M059J (cell line): ENCODE results near the gene TSPAN18. TPM values are rescaled to one million over a fixed set of nuclear protein-coding genes. Genes with fewer than 3 reads are reported as not detected.

Source experiments
- DNase-seq: peaks from one replicate; pipeline ENCODE4 v3.0.0-alpha.2; 2012; ENCODE audit warnings: low read depth
- total RNA-seq: library from RNA; depleted of rRNA; stranded (reverse); fragments of >200 nt; shearing (Covaris generic); gene quantifications from 2 replicates; pipeline ENCODE4 v1.2.3, GENCODE V29; 2014

The TSPAN18 gene
- total RNA-seq, 1 experiment from 2014 or later: 1.1 TPM

- no peak for DNase-seq
These were observed 188.9 kb downstream of the TSPAN18 start for GRCh38 chr11:44915621-44916020.

DNA sequence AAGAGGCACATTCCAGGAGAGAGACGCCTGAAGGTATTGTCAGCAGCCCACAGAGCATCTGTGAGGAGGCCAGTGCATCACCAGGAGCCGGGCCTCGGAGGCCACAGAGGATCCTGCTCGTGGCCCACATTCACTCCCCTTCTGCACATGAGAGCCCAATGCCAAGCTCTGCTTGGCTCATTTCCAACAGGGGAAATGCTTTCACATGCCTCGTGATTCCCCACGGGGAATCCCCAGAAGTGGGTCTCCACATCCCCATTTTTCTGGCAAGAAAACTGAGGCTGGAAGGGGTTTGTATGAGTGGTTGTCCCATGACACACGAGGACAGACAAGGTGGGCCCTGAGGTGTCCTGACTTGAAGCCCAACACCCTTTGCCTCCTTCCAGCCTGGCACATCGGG, 189.6 kb downstream of the TSPAN18 start:
- no peak for DNase-seq

DNA sequence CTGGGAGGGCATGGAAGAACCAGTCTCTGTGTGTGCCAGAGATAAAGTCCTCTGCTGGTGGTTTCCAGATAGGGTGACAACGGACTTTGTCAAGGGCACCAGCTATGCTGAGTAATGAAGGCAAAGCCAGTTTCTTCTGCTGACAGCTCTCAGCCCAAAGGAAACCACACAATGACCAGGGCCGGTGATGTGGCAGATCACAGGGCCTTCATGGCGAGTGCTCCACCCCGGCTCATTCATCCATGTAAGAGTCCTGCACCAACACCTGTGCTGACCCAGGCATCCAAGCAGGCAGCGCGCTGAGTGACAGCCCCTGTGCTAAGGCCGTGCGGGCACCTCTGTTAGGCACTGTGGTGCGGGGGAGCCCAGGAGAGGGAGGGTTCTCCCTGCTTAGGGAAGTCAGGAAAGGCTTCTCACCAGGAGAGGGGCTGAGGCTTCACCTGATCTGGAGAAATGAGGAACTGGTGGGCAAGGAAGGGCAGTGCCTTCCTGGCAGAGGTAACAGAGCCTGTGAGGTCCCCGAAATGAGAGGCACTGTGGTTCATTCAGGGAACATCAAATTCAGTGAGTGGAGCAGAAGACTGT, 190.1 kb downstream of the TSPAN18 start:
- peak; percentile 58 for DNase-seq

GRCh38 chr11:44917741-44918140, 191.0 kb downstream of the TSPAN18 start:
- no peak for DNase-seq

GRCh38 chr11:44920451-44920850, 193.7 kb downstream of the TSPAN18 start:
- no peak for DNase-seq

GRCh38 chr11:44923115-44923514, 196.4 kb downstream of the TSPAN18 start:
- no peak for DNase-seq

DNA sequence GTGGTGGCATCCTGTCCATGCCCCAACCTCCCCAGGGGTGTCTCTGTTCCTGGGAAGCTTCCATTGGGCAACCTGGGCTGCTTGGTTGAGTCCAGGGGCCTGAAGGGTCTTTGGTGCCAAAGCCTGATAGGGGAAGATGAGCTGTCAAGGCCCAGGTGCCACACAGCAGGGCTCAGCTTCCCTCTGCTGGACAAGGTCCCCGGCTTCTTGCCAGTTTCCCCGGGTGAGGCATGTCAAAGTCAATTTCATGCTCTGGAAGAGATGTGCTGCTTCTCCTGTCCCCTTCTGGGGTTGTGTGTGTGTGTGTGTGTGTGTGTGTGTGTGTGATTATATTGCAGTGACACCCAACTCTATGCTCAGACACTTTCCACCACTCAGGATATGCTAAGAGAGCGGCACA, 197.0 kb downstream of the TSPAN18 start:
- no peak for DNase-seq

GRCh38 chr11:44926036-44926435, 199.3 kb downstream of the TSPAN18 start:
- no peak for DNase-seq

- DNase-seq: peak; percentile 75
These were observed 200.5 kb downstream of the TSPAN18 start for GRCh38 chr11:44927174-44927661.

DNA sequence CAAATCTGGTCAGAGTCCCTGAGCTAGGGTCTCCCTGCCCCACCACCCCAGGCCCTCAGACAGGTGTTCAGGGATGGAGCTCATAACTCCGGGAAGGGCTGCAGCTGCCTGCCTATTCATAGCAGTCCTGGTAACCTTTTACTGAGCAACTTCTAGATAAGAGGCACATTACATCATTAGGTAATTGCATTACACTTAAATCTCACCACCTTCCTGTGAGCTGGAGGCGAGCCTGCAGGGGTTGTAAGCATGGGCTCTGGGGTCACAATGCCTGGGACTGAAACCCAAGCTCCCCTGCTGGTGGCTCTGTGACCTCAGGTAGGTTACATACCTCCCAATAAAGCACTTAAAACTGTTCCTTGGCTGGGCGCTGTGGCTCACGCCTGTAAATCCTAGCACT, 201.4 kb downstream of the TSPAN18 start:
- no peak for DNase-seq

GRCh38 chr11:44928816-44929215, 202.1 kb downstream of the TSPAN18 start:
- no peak for DNase-seq

DNA sequence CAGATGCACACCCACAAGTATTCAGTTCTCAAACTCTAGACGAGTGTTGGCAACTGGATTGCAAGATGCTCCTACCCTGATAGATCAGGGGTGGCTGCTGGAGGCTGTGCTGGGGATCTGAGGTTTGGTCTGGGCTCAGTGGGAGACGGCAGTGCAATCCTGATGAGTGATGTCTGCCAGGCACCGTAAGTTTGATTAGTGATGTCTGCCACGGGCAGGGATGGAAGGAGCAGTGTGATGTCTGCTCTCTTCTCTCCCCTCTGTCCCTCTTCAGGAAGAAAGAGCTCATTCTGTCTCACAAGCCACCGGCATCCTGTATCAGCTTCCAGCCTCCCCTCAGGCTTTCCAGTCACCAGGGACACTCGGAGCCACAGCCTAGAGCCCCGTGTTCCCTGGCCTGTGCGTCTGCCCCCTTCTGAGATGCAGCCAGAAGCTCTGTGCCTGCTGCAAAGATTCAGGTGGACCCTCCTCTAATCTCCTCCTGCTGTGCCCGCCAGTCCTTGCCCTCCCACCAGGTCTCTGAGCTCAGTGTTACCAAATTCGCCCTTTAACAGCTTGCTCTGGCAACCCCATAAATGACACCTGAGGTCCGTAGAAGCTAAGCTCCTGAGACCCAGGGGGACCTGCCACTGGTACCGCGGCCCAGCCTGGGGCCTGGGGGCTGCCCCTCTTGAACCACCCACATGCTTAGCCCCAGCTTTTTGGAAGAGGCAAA, 204.0 kb downstream of the TSPAN18 start:
- DNase-seq: no peak

DNA sequence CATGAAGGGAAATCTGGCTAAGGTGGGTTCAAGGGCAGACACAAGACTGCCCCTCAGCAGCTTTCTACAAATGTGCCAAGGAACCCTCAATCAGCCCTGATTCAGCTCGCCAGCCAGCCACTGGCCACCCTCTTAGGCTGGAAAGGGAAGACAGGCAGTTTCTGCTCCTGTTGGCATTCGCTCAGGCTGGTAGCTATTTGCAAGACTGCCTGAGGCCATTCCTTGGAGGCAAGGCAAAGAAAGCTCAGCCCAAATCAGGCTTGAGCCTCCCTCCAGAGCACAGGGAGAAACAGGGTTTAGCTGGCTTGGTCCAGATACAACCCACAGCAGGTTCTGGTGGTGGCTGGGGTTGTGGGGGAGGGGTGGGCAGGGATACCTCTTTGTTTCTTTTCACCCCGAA, 204.7 kb downstream of the TSPAN18 start:
- peak; percentile 62 for DNase-seq

DNA sequence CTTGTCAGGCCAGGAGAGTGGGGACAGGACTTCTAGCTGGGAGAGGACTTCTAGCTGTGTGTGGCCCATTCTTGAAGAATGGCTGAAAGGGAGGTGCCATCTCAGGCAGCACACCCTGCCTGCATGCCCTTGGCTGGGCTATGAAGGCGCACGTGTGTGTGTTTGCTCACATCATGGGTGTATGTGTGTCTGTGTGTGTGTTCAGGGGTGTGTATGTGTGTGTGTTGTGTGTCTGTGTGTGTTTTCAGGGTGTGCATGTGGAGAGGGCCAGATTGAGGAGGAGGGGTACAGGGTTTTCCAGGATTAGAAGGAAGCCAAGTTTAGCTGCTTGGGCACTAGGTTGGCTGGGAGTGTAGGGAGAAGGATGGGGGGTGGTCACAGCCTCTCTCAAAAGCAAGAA, 207.3 kb downstream of the TSPAN18 start:
- no peak for DNase-seq

DNA sequence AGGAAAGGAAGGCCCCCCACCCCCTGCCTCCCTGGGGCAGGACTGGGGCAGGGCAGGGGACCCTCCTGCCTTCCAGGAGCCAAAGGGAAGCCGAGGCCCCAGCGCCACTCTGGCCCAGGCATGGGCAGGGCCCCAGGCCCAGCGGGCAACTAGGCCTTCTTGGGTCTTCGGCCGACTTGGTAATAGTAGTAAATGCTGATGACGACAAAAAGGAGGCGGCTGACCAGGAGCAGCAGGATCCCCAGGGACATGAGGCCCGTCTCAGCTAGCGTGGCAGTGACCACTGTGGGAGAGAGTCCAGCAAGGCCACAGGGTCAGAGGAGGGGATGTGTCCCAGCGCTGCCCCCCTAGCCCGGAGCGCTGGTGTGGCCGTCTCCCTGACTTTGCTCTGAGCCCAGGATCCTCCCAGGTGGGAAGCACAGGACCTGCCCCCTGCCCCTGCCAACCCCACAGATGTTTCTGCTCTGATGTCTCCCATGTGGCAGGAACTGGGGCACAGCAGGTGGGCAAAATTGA, 208.0 kb downstream of the TSPAN18 start:
- DNase-seq: no peak

GRCh38 chr11:44936525-44936924, 209.8 kb downstream of the TSPAN18 start:
- peak; percentile 66 for DNase-seq

DNA sequence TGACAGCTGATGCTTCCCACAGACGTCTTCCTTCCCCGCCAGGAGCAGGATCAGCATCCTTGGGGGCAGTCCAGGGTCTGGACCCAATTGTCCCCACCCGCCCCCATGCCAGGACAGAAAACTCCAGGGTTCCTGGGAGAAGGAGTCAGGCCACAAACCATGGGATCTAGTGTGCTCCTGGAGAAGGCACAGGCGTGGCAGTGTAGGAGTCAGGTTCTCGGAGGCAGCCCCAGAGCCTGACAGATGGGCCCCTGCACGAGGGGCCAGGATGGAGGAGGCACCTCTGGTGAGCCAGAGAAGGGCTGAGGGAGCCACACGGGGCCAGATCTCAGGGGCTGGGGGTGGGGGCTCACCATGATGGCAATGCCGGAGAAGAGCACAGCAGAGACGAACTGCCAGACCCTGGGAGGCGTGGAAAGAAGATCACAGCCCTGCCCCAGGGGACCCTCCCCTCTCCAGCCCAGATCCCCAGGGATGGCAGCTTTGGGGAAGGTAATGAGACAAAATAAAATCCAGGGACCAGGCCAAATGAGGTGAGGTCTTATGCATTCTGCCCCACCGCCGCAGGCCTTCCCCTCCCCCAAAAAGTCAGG, 210.3 kb downstream of the TSPAN18 start:
- no peak for DNase-seq

- no peak for DNase-seq
These were observed 211.4 kb downstream of the TSPAN18 start for GRCh38 chr11:44938066-44938691.

DNA sequence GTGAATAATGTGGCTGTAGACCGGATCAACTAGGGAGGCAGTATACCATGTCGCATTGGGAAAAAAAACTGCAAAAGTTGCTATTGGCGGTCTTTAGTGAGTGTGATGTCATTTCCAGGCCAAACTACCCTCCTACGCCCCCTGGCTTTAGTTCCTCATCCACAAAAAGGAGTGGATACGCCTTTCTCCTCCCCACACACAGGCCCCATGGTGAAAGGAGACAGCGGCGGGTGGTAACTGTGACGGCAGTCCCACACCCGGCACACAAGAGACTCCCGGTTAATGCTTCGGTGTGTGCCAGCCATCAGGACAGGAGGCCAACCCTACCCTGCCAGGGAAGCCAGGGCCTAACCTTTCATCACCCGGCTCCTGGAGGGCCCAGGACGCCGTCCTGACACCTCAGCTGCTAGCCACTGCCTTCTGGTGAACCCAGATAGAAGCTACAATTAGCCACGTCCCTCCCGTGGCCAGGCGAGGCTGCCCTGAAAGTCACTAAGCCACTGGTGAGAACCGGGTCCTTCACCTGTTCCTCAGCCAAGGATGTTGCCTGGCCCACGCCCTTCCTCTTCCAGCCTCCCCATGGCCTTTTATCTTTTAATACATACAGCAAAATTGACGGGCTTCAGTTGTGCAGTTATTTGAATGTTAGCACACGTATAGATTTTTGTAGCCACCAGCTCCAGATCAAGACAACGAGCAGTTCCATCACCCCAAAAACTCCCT, 213.1 kb downstream of the TSPAN18 start:
- DNase-seq: no peak

- no peak for DNase-seq
These were observed 213.6 kb downstream of the TSPAN18 start for GRCh38 chr11:44940404-44940803.

GRCh38 chr11:44940835-44941234, 214.1 kb downstream of the TSPAN18 start:
- no peak for DNase-seq
